Stimulated activated CD4-positive, alpha-beta T cell treated with anti-CD3 and anti-CD28 coated beads, TNF-alpha, amount 100 ng/mL, for 24 hours (primary cell): ENCODE data around the gene NDST4.
"Not testable (repeated sequence)": the region's sequence is repeated elsewhere in the genome, so short reads cannot be mapped to it uniquely, and the experiment has no call there.

Experiments
- DNase-seq, 3 experiments: peaks; one replicate each; pipeline ENCODE4 v3.0.0-alpha.2; 2020; ENCODE audit warnings: low read depth in 3 of 3

The NDST4 gene

DNA sequence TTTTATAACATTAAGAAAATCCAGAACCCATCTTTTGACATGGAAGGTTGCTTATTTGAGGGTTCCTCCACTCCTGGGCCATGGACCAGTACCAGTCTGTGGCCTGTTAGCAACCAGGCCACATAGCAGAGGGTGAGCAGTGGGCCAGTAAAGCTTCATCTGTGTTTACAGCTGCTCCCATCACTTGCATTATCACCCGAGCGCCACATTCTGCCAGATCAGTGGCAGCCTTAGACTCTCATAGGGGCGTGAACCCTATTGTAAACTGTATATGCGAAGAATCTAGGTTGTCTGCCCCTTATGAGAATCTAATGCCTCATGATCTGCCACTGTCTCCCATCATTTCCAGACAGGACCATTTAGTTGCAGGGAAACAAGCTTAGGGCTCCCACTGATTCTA is 58.6 kb downstream of the NDST4 start:
- DNase-seq = no peak

DNA sequence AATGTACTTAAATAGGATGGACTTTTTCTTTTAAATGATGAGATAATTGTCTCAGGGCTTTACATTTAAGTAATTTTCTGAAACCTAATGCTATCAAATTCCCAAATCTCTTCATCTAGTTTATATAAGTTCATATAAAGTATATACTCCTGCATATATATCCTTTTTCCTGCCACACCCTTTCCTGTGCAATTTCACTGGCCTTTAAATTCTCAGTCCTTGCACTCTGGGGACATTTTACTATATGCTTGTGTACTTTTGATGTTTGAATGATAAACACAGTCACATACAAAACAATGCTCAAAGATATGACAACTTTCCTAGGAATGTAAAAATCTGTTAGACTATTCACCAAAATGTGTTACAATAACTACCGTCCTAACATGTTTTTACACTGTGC is 60.1 kb downstream of the NDST4 start:
- DNase-seq = no peak

DNA sequence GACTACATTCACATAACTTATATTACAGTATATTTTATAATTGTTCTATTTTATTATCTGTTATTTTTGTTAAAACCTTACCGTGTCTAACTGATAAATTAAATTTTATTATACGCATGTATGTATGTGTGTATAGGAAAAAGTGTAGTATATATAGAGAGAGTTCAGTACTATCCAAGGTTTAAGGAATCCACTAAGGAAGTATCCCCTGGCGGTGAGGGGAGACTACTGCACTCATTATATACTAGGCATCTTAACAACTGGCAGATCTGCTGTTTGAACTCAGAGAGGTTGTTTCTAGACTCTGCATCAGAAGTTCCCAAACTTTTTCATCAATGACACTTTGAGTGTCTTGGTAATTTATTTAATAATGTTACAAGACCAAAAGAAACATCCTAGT is 70.9 kb downstream of the NDST4 start:
- DNase-seq = no peak

DNA sequence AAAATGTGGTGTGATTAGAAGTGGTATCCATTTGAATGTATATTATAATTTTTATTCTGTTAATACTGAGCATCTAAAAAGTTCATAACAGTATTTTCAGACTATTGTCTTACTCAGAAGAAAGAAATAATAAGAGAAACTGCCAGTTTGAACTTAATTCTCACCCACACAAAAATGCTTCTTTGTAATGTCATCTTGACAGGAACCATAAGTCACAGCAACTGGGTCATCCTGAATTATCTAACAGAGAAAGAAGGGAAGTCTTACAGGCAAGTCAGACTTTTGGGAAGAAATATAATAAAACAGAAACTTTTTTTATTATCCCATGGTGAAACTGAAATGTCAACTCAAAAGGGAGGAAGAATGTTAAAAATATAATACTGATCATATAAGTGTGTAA is 83.1 kb downstream of the NDST4 start:
- no peak for DNase-seq

DNA sequence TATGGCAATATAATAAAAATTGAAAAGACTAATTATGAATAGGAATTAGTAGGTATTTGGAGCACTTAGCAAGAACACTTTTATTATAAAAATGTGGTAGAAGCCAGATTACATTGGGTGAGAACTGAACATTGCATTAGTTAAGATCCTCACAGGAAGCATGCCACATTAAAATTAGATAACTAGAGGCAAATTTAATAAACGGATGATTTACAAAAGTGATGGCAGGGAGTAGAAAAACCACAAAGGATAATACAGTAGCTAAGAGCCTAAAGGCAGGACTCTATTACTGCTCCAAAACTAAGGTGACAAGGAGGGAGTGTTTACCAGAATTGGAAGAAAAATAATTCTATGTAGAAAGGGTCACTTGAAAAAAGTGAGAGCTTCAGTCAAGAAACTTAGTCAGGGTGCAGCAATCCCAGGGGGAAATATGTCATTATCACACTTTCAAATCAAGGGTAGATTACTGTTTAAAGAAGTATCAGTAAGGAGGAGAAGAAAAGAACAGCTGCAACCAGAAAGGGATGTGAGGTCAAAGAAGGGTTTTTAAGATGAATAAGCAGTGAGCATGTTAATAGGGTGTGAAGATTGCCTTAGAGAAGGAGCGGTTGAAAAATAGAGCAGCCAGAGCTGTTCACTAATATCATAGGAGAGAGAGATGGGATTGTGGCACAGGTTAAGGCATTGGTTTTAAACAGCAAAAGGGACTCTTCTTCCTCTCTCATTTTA is 84.6 kb downstream of the NDST4 start:
- DNase-seq = no peak

DNA sequence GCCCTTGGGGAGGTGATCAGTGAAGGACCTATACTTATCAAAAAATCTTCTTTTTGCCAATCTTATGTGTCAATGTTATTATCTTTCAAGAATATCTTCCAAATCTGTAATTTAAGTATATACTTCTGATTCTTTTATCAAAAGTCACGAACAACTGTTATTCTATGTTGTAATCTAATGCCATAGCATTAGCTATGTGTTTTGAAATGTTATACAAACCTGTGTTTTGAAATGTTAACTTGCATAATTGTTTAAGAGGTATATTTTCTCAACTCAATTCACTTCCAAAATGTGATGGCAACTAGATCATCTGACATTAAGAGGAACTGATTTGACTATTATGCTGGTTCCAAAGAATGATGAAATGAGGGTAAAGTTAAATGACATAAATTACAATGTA is 113.5 kb downstream of the NDST4 start:
- DNase-seq = no peak

DNA sequence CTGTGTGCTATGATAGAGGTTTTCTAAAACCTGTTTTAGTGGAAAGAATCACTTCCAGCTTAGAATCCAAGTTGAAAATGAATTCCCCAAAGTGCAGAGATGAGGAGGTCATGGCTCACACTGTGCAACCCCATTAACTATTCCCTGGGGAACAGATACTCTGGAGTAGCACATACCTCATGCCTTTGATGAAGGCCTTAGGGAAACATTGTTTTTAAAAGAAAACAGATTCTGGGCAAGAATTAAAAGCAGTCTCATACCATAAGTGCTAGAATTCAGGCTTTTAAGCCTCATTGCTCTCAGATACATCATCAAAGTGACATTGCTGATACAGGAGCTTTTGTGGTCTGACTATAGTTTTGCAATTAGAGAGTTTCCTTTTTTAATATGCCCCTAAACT is 115.1 kb downstream of the NDST4 start:
- DNase-seq = no peak

DNA sequence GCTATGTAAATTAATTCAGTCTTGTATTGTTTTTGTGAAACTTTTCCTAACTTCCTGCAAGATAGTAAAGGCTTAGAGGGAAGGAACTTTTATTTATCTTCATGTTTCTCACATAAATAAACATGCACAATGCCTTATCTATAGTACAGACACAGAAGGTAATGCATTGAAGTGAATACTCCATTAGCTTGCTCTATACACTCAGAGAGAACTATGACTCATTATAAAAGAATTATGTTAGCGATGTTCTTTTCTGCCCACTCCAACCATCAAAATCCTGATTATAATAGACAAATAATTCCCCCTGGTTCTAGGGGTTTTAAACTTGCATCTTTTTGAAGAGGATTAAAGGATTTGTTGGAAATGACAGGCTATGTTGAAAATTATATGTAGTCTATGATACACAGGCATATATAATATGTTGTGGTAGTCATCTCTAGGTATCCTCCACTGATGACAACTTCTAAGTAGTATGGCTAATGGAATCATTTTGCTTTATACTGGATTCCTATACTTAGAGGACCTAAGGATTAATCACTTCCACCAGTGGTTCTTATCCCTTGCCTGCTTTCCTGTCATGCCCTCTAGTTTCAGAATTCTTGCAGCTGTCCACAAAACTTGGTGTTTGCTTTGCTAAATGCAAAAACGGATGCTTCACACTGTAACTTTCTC is 115.7 kb downstream of the NDST4 start:
- DNase-seq = no peak

DNA sequence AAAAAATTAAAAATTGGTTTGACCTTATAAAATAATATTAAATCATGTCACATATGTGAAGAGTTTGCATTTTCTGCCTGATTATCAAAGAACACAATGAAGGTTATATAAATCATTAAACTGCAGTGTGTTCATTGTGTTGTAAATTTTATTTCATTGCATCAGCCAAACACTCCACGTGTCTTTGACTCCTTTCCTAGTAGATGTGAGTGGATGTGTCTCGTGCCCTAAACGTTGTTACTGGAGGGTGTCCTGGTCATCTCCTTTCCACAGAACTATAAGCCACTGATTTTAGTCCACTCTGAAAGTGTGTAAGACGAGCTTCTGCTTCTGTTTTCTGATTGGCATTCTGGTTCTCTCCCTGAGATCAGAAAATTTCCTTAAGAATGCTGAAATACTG is 127.3 kb downstream of the NDST4 start:
- DNase-seq = no peak

DNA sequence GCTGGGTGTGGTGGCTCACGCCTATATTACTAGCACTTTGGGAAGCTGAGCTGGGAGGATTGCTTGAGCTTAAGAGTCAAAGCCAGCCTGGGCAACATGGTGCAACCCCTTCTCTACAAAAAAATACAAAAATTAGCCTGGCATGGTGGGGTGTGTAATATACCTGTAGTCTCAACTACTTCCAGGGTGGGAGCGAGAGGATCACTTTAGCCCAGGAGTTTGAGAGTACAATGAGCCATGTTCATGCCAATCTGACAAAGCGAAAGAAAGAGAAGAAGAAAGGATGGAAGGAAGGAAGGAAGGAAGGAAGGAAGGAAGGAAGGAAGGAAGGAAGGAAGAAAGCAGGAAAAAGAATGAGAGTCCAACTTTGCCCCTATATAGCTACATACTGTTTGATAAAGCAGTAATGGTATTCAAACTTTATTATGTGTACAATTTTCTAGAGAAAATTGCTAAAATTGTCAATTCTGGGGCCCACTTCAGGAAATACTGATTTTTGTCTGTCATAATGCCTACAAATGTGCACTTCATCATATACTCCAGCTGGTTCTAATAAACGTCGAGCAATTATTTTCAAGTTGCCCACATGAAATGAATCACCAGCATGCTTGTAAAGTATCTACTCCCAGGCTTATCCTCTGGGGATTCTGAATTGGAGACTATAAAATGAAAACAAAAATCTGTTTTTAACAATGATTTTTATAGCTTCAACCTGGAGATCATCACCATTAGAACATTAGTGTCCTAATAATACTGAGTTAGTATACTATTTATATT is 132.3 kb downstream of the NDST4 start:
- no peak for DNase-seq

DNA sequence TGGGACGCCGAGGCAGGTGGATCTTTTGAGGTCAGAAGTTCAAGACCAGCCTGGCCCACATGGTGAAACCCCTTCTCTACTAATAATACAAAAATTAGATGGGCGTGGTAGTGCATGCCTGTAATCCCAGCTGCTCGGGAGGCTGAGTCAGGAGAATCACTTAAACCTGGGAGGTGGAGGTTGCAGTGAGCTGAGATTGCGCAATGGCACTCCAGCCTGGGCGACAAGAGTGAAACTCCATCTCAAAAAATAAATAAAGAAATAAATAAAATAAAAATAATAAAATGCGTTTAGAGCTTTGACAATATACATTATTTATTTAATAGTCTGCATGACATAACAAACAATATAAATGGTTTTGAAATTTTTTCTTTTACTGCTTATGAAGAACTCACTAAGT is 133.0 kb downstream of the NDST4 start:
- DNase-seq = not testable (repeated sequence)

DNA sequence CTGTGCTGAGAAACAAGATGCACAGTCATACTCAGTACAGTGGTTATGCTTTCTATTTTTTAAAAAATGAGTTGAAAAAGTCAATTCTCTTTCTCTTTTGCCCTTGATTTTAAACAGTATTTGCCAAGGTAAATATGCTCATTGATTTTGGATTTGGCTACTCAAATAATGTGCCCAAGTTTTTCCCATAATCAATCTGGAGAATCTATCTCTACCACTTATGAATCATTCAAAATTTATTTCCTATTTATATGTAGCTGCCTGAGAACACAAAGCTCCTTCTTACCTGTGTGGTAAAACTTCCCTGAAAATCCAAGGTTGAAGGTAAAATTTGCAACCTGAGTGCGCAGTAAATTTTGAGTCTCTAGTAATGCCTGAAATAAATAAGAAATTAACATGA is 136.5 kb downstream of the NDST4 start:
- DNase-seq = no peak

DNA sequence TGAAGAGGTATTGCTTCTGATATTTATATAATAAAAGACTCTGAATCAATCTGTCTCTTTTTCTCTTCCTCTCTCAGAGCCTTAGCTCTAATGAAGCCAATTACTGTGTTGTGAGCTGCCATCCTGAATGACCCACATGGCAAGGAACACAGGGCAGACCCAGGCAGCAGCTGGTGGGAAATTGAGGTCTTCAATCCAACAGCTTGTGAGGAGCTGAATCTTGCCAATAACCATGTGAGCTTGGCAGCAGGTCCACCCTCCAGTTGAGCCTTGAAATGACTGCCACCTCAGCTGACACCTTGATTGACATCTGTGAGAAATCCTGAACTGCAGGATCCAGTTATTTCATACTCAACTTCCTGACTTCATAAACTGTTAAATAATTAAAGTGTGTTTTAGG is 149.4 kb downstream of the NDST4 start:
- no peak for DNase-seq

DNA sequence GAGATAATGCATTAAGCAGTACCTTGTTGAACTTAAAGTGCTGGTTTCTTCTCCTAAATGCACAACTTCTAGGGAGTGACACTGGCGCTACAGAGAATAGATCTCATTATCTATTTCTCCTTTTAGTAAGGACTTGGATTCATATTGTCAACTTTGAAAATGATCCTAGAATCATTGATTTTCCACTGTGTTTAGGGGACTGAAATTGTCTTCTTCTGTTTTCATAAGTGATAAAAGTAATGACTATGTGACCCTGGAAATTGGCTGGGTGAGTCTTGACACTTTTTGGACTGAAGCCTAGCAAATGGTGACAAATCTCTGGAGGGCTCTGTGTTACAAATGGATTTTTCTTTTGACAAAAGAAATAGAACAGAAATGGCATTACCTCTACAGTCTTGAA is 167.8 kb downstream of the NDST4 start:
- no peak for DNase-seq

DNA sequence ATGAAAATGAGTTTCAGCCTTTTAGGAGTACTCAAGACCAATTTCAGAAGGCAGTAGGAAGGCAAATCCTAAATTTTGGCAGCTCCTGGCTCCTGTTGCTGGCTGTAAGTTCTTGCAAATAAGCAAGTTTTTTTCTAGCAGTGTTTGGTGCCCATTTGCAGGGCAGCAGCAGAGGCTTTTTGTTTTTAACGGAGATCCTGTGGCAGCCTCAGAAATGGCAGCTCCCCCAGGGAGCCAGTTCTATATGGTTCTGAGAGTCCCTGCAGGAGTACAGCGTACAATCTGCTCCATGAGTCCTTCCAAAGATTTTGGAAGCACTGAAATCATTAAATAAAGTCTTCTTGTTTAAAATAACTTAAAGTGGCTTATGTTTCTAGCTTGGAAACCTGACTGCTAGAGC is 171.9 kb downstream of the NDST4 start:
- no peak for DNase-seq

DNA sequence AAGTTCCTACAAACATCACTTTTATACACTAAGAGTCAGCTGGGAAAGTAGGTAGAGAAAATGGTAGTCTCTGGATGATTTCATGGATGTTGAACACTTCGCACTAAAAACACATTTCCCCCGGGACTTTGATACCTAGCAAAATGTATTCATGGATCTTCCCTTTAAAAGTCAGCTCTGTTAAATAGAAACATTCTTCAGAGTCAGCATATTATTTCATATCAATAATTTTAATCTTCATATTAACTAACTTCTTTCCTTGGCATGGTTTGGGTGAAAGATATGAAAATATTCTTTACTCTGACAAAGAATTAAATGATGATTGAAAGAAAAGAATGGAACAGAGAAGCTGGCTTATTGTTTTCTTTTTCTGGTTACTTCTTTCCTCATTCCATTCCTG is 185.5 kb downstream of the NDST4 start:
- no peak for DNase-seq

DNA sequence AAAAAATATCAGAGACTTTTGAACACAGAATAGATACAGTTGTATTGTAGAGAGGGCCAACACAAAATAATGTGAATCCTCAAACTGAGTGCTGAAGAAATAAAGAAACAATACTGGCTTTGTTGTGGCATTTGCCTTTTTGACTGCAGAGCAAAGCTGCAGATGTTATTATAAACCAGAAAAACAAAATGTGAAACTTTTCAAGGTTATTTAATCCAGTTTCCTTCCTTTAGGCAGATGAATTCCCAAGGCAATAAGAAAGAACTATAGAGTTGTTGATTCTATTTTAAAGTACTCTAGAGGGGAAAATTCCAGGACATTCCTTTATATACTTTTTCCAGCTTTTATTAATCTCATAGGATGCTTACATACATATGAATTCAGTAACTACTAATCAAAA is 186.8 kb downstream of the NDST4 start:
- DNase-seq = no peak

DNA sequence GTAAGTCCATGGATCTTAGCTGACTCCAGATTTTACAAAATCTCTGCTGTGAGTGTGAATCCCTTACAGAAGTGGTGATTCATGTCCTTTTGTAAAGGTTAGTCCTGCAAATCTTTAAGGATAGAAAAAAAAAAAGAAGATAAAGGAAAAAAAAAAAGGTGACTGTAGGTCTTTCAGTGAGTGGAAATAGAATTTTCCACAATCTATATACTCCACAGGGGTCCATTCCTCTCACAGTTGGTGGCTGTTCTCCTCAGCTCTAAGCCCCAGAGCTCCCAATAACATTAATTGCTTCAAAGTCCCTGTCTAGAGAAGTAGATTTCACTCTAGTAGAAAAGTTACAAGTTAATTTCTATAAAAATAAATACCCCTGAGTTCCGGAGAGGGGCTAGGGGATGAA is 189.1 kb downstream of the NDST4 start:
- no peak for DNase-seq

DNA sequence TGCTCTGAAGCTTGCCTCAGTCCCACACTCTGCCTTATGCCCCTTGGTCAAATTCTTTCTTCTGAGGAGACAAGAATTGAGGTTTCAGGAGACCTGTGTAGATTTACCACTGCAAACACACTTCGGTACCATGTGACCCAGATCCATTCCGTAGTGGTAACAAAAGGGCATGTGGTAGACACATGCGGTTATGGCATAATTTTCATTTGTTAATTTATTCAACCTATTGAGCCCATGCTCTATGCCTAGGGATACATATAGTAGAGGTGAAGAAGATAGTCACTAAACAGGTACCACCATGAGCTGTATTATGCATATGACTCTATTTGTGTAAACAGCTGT is 190.9 kb downstream of the NDST4 start:
- DNase-seq = no peak

DNA sequence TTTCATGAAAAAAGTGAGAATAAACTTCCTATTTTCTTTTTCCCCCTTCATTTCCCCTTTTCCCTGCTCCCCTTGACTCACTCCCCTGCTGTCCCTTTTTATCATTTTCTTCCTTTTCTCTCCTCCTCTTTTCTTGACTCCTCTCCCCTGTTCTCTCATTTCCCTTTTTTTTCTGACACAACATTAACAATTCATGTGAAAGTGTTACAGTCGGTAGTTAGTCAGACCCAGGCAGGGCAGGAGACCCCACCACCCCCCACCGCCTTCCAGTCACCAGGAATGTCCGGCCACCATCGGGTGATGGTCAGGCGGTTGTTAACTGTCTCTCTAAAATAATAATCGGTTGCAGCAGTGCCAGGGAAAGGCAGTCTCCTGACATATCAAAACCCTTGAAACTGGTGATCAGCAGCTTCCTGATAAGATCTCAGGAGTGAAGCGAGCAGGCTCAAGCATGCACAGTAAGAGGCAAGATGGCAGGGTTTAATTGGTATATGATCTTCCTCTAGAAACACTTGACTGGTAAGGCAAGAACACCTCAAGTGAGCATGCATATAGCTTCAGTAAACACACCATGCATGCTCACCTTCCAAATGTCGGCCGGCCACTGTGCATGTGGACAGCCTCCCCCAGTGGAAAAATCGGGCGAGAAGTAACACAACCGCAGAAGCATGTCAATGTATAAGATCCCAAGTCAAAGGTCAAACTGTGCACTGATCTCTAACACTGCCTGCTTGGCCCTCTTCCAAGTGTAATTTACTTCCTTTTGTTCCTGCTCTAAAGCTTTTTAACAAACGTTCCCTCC is 191.4 kb downstream of the NDST4 start:
- DNase-seq = no peak

DNA sequence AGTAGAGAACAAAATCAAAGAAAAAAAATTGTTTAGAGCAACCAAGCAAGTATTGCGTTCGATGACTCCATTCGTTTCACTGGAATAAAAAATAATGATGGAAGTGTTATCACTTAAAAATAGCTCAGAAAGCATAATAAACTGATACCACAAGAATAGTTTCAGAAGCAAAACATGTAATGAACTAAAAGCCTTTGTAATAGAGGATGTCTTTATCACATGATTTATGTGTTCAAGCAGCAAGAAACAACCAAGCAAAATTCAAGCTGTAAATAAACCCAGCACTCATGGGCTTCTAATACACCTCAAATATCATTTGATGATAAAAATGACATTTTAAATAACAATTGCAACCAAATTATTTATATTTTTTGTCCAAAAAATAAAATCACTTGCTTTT is 192.2 kb downstream of the NDST4 start:
- DNase-seq = no peak

DNA sequence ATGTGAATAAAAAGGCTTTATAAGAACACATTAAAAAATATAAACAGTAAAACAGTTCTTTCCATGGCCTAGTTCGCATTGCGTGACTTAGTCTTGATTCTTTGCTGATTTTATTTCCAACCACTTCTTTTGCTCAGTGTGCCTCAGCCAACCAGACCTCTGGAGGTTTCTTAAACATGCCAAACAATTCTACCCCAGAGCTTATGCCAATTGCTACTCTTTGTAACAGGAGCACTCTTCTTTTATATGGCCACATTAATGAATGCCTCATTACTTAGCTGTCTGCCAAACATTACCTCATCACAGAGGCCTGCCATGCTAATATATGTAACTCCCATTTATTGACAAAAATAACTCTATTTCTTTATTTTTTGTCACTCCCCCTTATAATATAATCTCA is 202.3 kb downstream of the NDST4 start:
- DNase-seq = no peak
